Epidermal melanocyte (primary cell): ENCODE measurements around the gene CD82.
"Not testable (repeated sequence)": the region's sequence is repeated elsewhere in the genome, so short reads cannot be mapped to it uniquely, and the experiment has no call there.

Experiments
- DNase-seq: peaks from one replicate; pipeline ENCODE4 v3.0.0; 2011; ENCODE audit warnings: low spot score; ENCODE audit not compliant: insufficient read length

Gene CD82

DNA sequence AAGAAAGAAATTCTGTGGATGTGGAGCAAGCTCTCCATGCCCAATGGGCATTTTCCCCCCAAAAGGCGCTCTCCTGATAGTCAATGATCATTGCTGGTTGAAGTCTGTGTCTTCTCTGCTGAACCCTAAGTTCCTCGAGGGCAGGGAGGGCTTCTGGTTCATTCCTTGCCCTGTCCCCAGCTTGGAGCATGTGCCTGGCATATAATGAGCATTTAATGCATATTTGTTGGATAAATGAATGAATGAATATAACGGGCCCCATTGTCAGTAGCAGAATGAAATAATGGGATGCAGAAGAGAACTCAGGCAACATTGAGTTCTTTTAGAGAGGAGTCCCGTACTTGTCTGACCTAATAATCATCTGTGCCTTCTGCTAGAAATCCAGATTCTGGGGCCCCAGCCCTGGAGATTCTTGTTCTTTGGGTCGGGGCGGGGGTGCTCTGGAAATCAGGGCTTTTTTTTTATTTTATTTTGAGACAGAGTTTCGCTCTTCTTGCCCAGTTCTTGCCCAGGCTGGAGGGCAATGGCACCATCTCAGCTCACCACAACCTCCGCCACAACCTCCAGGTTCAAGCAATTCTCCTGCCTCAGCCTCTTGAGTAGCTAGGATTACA, 64.4 kb downstream of the CD82 start:
- no peak for DNase-seq

DNA sequence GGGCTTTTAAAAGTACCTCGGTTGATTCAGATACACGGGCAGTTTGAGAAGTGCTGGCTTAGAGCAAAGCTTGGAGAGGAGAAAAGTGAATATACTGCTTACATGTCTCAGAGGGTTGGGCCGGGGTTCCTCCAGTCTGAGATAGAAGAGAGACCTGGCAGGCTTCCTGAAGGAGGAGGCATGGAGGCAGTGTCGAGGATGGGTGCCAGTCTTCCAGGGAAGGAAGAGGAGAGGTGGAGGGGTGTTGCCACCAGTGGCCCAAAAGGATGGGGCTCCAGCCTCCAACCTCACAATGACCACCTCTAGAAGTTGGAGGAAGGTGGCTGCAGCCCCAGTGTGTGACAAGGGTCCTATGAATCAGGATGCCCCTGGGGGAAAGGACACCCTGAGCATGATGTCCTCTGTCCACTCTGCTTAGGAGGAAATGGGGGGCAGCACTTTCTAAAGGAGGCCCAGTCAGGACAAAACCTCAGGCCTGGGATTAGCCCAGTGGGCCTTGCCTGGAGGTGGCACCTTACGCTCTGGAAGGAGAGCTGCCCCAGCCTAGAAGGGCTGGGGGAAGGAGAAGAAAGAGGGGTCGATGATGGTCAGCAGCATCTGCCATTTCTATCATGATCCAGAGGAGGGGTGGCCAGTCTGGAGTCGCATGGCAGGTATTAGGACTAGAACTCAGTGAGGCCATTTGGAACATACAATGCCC, 65.2 kb downstream of the CD82 start:
- no peak for DNase-seq

DNA sequence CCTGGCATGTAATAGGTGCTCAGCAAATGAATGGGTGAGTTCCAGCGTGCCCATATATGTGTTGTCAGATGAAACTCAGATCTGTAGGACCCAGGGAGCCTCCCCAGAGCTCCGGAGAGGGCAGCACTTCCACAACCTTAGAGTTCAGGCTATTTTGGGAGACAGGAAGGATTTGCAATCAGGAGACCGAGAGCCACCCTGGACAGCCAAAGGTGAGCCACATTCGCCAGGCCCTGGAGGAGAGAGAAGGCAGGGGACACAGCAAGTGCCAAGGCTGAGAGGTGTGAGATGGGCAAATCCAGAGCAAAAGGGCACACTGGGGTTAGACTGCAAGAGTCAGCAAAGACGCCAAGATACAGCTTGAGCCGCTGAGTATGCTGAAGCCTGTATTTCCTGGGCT, 66.4 kb downstream of the CD82 start:
- no peak for DNase-seq

DNA sequence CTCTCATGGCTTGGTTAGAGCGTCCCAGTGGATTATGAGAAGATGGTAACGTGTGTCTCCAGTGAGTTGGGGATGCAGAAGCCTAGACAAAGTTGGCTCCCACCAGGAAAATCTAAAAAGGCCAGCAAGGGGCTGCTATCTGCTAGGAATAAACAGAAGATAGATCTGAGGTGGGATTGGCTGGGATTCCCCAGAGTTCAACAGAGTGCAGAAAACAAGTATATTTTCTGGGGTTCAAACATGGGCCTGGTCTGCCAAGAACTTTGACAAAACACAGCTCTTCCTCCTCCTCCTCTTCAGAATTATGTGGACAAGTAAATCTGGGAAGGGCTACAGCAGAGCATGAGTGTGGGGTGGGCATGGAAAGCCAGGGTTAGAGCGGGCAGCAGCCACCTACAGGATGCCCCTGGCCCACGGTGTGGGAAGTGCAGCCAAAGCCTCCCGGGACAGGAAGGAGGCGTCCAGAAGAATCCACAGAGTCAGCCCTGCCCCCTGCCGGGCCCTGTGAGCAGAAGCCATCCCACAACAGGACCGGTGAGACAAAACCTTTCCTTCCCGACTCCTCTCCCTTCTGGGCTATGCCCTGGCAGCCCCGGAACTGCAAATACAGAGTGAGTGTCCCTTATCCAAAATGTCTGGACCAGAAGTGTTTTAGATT, 67.1 kb downstream of the CD82 start:
- no peak for DNase-seq

DNA sequence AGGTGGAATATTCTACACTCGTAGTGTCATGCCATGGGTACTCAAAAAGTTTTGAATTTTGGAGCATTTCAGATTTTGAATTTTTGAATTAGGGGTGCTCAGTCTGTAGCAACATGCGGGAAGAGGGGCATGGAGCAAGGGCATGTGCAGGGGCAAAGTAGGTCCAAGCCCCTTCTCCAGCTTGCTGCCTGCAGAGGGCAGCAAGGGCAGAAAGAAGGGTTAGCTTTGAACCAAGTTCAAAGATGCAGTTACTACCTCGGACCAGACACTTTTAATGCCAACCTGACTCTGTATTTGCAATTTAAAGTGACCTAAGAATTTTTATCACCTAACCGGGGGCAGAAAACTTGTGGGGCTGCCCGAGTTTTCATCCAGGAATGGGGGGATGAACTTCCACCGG, 68.2 kb downstream of the CD82 start:
- no peak for DNase-seq

DNA sequence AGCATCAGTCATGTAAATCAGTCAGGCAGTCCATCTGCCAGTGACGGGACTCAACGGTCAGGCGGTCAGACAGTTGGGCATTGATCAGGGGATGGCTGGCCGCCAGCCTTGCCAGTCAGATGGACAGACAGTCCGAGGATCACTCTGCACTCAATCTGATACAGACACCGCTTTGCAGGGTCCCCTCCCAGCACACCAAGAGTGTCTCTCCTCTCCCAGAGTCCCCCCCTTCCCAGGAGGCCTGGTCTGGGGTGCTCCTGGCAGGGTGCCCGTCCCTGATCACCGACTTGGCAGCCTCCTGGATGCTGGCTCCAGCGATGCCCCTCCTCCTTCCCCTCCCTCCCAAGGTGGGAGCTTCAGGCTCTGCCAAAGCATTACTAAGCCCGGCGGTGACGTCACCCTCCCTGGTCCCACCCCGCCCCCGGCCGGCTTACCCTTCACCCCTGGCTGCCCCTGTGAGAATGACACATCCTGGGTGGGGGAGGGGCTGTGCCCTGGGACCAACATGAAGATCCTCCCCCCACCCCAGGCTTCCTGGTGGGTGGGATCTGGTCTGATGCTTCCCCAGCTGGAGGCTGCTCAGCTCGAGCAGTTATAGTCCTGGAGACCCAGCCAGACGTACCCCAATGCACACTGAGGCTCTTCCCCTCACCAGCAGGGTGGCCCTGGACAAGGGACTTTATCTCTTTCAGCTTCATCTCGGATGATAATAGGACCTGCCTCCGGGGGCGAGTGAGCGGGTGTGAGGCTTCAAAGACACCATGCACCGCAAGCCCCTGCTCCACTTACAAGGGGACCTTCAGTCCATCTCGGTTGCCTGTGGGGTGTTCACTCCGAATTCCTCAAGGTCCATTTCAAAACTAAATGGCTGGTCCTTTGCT, 69.2 kb downstream of the CD82 start:
- DNase-seq, result no peak

DNA sequence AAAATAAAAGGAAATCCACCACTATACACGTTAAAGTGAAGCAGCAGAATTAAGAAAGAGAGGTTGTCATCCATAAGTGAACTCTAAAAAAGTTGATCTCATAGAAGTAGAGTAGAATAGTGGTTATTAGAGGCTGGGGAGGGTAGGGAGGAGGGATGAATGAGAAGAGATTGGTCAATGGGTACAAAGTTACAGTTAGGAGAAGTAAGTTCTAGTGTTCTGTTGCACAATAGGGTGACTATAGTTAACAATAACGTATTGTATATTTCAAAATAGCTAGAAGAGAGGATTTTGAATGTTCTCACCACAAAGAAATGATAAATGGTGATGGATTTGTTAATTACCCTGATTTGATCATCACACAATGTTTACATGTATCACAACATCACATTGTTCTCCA, 72.0 kb downstream of the CD82 start:
- no peak for DNase-seq

DNA sequence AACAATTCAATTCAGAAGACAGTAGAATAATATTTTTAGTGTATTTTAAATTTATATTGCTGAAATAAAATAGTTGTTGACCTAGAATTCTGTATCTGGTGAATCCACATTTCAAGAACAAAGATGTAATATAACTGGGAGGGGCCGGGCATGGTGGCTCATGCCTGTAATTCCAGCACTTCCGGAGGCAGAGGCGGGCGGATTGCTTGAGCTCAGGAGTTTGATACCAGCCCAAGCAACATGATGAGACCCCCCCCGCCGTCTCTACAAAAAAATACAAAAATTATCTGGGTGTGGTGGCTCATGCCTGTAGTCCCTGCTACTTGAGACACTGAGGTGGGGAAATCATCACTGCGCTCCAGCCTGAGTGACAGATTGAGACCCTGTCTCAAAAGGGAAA, 72.6 kb downstream of the CD82 start:
- no peak for DNase-seq

DNA sequence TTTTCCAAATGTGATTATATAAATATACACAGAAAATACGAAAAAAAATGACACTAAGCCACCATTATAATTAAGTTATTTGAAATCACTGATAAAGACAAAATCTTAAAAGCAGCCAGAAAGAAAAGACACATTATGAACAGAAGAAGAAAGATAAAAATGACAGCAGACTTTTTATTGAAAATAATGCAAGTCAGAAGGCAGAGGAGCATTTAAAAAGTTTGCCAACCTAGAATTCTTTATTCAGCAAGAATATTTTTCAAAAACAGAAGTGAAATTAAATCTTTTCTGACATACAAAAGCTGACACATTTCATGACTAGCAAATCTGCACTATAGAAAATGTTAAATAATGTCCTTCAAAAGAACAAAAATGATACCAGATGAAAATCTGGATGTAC, 77.8 kb downstream of the CD82 start:
- DNase-seq, result no peak

DNA sequence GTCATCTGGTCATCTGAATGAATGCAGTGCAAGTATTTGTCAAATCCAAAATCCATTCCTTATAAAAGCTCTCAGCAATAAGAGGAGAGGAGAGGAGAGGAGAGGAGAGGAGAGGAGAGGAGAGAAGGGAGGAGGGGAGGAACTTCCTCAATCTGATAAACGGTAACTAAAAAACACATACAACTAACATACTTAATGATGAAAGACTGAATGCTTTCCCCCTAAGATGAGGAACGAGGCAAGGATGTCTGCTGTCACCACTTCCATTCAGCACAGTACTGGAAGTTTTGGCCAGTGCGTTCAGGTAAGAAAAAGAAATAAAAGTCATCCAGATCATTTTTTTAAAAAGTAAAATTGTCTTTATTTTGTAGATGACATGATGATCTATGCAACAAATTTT, 80.4 kb downstream of the CD82 start:
- DNase-seq, result no peak

DNA sequence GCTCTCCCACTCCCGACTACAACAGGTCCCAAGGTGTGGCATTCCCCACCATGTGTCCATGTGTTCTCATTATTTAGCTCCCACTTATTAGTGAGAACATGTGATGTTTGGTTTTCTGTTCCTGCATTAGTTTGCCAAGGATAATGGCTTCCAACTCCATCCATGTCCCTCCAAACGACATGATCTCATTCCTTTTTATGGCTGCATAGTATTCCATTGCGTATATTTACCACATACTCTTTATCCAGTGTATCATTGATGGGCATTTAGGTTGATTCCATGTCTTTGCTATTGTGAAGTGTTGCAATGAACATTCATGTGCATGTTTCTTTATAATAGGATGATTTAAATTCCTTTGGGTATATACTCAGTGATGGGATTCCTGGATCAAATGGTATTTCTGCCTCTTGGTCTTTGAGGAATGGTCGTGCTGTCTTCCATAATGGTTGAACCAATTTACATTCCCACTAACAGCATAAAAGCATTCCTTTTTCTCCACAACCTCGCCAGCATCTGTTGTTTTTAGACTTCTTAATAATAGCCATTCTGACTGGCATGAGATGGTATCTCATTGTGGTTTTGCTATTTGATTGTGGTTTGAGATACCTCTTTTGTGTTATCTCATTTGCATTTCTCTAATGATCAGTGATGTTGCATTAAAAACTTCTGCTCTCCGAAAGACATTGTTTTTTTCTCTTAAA, 81.9 kb downstream of the CD82 start:
- not testable (repeated sequence) for DNase-seq

DNA sequence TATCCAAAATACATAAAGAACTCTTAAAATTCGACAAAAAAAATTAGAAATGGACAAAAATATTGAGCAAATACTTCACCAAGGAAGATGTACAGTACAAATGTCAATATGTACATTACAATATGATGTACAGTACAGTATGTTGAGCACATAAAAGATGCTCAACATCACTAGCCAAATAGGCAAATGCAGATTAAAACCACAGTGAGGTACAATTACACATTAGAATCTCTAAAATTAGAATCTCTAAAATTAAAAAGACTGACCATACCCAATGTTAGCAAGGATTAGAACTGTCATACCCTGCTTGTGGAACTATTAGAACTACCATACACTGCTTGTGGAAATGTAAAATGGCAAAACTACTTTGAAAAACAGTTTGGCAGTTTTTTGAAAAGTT, 82.6 kb downstream of the CD82 start:
- no peak for DNase-seq

DNA sequence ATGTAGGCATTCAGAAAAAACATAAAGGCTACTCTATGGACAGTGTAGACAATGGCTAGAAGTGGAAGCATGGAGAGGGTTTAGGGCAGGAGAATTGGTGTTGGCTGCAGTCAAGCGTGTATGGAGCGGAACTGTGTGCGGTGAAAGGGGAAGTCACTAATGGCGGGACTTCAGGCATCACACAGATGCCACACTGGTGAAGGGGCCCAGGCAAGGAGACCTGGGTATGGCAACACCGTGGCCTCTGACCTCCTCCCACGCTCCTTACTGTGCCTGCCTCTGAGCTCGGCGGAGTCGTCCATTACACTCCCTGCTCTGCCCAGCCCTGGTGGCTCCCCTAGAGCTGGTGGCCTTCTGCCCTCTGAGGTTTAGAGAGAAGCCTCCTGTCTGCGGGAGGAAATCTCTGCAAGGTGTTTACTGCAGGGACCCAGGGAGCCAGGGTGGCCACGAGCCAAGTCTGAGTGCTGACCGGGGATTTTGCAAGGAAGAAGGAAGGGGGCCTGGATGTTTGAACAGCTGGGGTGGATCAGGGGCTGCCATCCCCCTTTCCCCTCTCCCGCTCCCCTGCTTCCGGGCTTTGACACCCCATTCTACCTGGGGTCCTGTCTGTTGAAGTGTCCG, 86.2 kb downstream of the CD82 start:
- DNase-seq, result no peak

DNA sequence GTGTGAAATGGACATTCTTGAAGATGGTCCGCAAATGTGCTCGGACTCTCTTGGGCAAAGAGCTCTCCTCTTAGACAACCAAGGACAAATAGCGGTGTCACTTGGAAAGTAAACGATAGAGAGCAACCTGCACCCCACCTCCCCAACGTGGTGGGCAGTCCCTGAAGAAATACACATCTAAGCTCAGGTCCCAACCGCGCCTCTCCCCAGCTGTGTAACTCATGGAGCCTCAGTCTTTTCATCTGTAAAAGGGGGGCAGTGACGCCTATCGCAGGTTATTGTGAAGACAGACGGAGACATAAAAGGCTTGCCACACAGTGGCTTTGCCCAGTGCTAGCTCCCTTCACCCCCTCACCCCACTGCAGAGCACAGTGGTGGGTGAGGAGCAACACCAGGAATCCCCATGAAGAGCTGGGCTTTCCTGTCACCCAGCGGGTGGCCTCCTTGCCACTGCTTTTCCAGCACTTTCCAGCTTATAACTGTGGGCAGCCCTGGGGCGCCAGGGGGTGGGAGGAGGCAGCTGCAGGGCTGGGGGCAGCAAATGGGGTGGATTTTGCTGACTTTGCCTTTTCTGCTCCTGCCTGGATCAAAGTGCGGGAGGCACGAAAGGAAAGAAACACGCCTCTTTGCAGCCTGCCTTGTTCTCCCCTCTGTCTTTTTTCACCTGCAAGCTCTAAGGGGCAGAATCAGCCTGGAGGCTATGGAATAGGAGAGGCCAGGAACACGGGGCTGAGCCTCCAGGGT, 87.6 kb downstream of the CD82 start:
- no peak for DNase-seq

DNA sequence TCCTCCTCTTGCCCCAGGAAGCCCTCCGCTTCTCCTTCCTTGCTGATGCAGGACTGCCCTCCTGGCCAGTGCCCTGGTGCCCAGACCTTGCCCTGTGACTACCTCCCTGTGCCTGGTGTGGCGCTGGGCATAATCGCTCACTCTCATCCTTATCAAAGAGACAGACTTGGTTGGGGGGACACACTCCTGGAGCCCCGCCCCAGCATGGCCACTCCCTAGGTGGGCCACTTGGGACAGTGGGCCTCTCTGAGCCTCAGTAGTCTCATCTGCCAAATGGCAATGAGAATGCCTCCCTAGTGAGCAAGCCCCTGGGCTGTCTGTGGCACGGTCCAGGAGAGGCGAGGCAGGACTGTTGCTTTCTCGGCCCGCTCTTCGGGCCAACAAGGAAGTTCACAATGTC, 88.6 kb downstream of the CD82 start:
- no peak for DNase-seq

DNA sequence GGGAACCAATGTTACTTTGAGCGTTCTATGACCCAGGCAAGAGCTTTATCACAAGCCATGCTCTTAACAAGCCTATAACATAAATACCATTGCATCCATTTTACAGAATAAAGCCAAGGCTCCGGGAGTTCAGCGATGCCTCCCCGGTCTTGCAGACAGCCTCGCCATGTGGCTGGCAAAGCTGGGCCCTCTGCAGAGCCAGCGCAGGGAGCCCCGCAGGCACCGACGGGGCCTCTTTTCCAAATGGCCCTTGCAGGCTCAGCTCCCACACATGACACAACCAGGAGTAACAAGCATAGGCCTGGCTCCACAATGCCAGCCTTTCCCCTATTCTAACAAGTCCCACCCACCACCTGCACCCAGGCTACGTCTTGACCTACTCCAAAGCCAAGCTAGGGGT, 89.1 kb downstream of the CD82 start:
- no peak for DNase-seq

DNA sequence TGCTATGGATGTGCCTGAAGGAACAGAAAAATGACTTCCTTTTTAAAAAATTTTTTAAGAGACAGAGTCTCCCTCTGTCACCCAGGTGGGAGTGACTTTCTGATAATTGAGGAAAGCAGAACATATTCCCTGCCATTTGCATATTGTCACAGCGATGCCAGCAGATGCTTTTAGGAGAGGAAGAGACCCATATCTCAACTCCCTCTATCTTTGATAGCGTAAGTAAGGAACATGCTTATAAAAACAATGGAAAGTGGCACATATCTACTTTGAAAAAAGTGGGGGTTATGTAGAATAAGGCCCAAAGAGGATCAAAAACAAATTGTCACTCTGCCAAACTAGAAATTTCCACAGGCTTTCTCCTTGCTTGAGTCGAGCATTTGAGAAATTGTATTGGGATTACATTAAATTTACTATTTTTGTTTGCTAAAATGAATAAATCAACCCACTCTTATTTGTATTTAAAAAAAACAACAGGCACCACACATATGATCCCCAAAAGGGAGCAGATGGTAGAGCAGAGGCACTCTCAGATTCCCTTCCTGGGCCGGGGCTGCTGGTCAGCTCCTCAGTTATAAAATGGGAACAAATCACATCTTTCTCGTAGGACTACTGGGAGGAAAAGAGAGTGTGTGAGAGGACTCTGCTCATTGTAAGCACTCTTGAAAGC, 92.5 kb downstream of the CD82 start:
- DNase-seq, result no peak

DNA sequence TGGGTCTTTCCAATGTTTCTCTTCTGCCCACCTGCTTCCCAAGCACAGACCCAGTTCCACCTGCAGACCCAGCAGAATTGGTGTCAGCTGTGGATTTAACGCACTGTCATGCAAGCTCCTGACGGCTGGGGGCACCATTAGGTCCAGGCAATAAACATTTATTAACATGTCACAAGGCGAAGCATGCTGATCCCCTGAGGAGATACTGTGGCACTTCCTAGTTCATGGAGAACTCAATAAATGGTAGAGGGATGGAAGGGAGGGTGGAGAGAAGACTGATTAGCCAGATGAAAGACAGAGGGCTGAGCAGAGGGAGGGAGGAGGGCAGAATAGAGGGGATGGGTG, 93.0 kb downstream of the CD82 start:
- no peak for DNase-seq

DNA sequence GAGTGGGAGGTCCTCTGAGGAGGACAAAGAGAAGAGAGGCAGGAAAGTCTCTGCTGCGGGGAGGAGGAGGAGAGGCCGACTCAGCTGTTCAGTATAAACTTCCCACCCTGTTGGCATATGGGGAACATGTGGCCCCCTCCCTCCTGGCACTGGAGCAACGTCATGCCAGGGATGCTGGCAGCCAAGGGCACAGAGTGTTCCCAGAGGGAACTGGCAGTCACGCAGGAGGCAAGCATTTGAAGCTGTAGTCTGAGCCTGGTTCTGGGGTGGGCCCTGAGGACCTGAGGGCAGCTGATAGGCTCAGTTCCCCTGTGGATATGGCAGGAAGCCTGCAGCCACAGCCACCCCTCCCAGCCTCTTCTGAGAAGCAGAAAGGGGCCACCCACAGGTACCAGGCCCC, 94.2 kb downstream of the CD82 start:
- DNase-seq, result no peak

DNA sequence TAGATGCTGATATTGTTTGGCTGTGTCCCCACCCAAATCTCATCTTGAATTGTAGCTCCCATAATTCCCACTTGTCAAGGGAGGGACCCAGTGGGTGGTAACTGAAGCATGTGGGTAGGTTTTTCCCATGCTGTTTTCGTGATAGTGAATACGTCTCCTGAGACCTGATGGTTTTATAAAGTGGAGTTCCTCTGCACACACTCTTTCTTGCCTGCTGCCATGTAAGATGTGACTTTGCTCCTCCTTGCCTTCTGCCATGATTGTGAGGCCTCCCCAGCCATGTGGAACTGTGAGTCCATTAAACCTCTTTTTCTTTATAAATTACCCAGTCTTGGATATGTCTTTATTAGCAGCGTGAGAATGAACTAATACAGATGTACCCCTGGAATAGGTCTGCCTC, 95.1 kb downstream of the CD82 start:
- DNase-seq, result not testable (repeated sequence)
